A549 (cell line): ENCODE results near the gene HMHB1.

Source experiments
- CTCF ChIP-seq: fragments of >200 bp; sonication (Bioruptor Twin); formaldehyde crosslinking; IDR thresholded peaks from 3 replicates; pipeline ENCODE4 v1.5.1; 2016
- POLR2A ChIP-seq: IDR thresholded peaks from 2 replicates; pipeline ENCODE4 v1.6.1; 2012; ENCODE audit warnings: mild to moderate bottlenecking, low read length

- TF ChIP-seq CTCF (no peak), POLR2A (no peak)
Measured at GRCh38 chr5:143771602-143772001, 40.4 kb upstream of the HMHB1 start.
